PC-3 (cell line): ENCODE measurements around the gene EFHC2. TPM values are rescaled to one million over a fixed set of nuclear protein-coding genes. Genes with fewer than 3 reads are reported as not detected.

Experiments used
- ATAC-seq: fragments of 200-7000 bp; cut with Tn5 transposase; 2 replicates; pipeline ENCODE4 v1.9.1; 2020; ENCODE audit warnings: mild to moderate bottlenecking, moderate library complexity
- BruUV-seq: library from RNA; stranded (reverse); fragments of 400-500 nt; replicated peaks from 2 replicates; lab custom pipeline; 2021; lab: Mats Ljungman, UMichigan
- CTCF ChIA-PET: fragments of 300-600 bp; sonication (Branson Sonifier 250); formaldehyde crosslinking; loops from one replicate; lab custom pipeline; 2022; ENCODE audit warnings: antibody characterized with exemption; lab: Charles Lee
- POLR2A ChIA-PET: fragments of 300-600 bp; sonication (Branson Sonifier 250); formaldehyde crosslinking; loops from one replicate; lab custom pipeline; 2022; ENCODE audit warnings: antibody characterized with exemption; ENCODE audit not compliant: unreplicated experiment; lab: Charles Lee
- DNase-seq: peaks from one replicate; pipeline ENCODE4 v3.0.0-alpha.2; 2015
- H2AFZ ChIP-seq: fragments of 300-600 bp; sonication (generic); 2 replicates; pipeline ENCODE4 v1.6.0; 2016; ENCODE audit warnings: antibody characterized with exemption, low read length
- H3F3A ChIP-seq: fragments of 300-600 bp; sonication (generic); one replicate; pipeline ENCODE4 v1.6.0; 2017; ENCODE audit warnings: antibody characterized with exemption, low read length, control low read depth, mild to moderate bottlenecking; ENCODE audit not compliant: unreplicated experiment
- H3K27ac ChIP-seq: fragments of 300-600 bp; sonication (generic); 2 replicates; pipeline ENCODE4 v1.5.1; 2016; ENCODE audit warnings: mild to moderate bottlenecking, low read length
- H3K27me3 ChIP-seq: fragments of 300-600 bp; sonication (generic); 2 replicates; pipeline ENCODE4 v1.6.1; 2016; ENCODE audit warnings: low read length, mixed read lengths
- H3K36me3 ChIP-seq: fragments of 300-600 bp; sonication (generic); 2 replicates; pipeline ENCODE4 v1.6.1; 2016; ENCODE audit warnings: low read depth, mixed run types, low read length, mixed read lengths
- H3K4me1 ChIP-seq: fragments of 300-600 bp; sonication (generic); 2 replicates; pipeline ENCODE4 v1.5.1; 2016; ENCODE audit warnings: low read length; ENCODE audit not compliant: insufficient read depth
- H3K4me2 ChIP-seq: fragments of 300-600 bp; sonication (generic); 2 replicates; pipeline ENCODE4 v1.6.0; 2016; ENCODE audit warnings: low read length
- H3K4me3 ChIP-seq: fragments of 300-600 bp; sonication (generic); 2 replicates; pipeline ENCODE4 v1.5.1; 2016; ENCODE audit warnings: mild to moderate bottlenecking, low read length, mixed read lengths
- H3K79me2 ChIP-seq: fragments of 300-600 bp; sonication (generic); 2 replicates; pipeline ENCODE4 v1.6.1; 2017; ENCODE audit warnings: low read length, mixed read lengths
- H3K9ac ChIP-seq: fragments of 300-600 bp; sonication (generic); 2 replicates; pipeline ENCODE4 v1.6.0; 2016; ENCODE audit warnings: mild to moderate bottlenecking, low read length
- H3K9me2 ChIP-seq: fragments of 300-600 bp; sonication (generic); replicated peaks from 2 replicates; pipeline ENCODE4 v1.6.1; 2016; ENCODE audit warnings: mixed run types, low read length, mixed read lengths
- H3K9me3 ChIP-seq: fragments of 300-600 bp; sonication (generic); 2 replicates; pipeline ENCODE4 v1.6.1; 2016; ENCODE audit warnings: low read length, mixed read lengths
- H4K20me1 ChIP-seq: fragments of 300-600 bp; sonication (generic); 2 replicates; pipeline ENCODE4 v1.6.1; 2016; ENCODE audit warnings: low read length, mixed read lengths
- EZH2 ChIP-seq: fragments of 300-600 bp; sonication (generic); IDR thresholded peaks from one replicate; pipeline ENCODE4 v1.6.1; 2017; ENCODE audit warnings: antibody characterized with exemption, mild to moderate bottlenecking, low read length; ENCODE audit not compliant: unreplicated experiment
- EZH2phosphoT487 ChIP-seq: fragments of 300-600 bp; sonication (generic); IDR thresholded peaks from 2 replicates; pipeline ENCODE4 v1.6.1; 2018; ENCODE audit warnings: mild to moderate bottlenecking, antibody characterized with exemption, low read length, borderline replicate concordance
- intact Hi-C: fragments of 100-400 bp; cut with micrococcal nuclease; formaldehyde crosslinking; loops from 2 replicates; pipeline ENCODE4 v1.9.0; 2023
- total RNA-seq: library from RNA; depleted of rRNA; stranded (reverse); fragments of >200 nt; gene quantifications from 2 replicates; pipeline ENCODE4 v1.2.3, GENCODE V29; 2014
- TF ChIP-seq, protein P1 (sequence below): fragments of 300-600 bp; sonication (generic); conservative IDR thresholded peaks from 2 replicates; pipeline ENCODE4 v1.5.1; 2017; ENCODE audit warnings: antibody characterized with exemption, low read depth, mild to moderate bottlenecking, low read length

Gene EFHC2
- total RNA-seq, 1 experiment from 2014 or later: 0.40 TPM

DNA sequence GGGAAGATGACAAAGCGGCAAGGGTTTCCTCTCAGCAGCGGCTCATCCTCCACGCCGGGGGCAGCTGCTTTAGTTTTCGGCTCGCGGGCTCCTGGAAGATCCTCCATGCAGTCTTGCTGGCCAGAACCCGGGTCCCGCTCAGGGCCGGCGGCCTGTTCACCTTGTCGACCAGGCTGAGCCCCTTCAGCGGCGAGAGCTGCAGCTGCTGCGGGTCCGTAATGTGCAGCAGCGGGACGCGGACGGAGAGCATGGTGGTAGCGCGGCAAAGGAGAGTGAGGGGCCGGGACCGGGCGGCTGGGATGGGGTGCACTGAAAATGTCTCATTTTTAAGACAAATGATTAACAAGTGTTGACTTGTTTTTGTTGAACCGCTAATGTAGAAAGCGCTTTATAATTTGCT, 33.2 kb downstream of the EFHC2 start:
- BruUV-seq: no TSS peak
- no peak overlapping the region for H3K27ac ChIP-seq
- H3K4me2 ChIP-seq: no peak overlapping the region
- ChIA-PET CTCF (no interaction called here), POLR2A (no interaction called here)
- no peaks in the 10 kb centered on the region for H3K36me3 ChIP-seq
- no peak overlapping the region for H3K4me3 ChIP-seq
- DNase-seq: no peak
- no peaks in the 10 kb centered on the region for H3K9me3 ChIP-seq
- no peaks in the 10 kb centered on the region for H3K9me2 ChIP-seq
- H3K4me1 ChIP-seq: peaks cover 24% of the 10 kb centered on the region
- H3K9ac ChIP-seq: no peak overlapping the region
- H3K27me3 ChIP-seq: no peaks in the 10 kb centered on the region
- H2AFZ ChIP-seq: no peak overlapping the region
- no peak for ATAC-seq
- H3F3A ChIP-seq: peaks cover 6% of the 10 kb centered on the region
- intact Hi-C loops: no loop called here
- no peaks in the 10 kb centered on the region for H4K20me1 ChIP-seq
- no peaks in the 10 kb centered on the region for H3K79me2 ChIP-seq
- TF ChIP-seq, protein P1, sequence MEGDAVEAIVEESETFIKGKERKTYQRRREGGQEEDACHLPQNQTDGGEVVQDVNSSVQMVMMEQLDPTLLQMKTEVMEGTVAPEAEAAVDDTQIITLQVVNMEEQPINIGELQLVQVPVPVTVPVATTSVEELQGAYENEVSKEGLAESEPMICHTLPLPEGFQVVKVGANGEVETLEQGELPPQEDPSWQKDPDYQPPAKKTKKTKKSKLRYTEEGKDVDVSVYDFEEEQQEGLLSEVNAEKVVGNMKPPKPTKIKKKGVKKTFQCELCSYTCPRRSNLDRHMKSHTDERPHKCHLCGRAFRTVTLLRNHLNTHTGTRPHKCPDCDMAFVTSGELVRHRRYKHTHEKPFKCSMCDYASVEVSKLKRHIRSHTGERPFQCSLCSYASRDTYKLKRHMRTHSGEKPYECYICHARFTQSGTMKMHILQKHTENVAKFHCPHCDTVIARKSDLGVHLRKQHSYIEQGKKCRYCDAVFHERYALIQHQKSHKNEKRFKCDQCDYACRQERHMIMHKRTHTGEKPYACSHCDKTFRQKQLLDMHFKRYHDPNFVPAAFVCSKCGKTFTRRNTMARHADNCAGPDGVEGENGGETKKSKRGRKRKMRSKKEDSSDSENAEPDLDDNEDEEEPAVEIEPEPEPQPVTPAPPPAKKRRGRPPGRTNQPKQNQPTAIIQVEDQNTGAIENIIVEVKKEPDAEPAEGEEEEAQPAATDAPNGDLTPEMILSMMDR: no peak
- TF ChIP-seq EZH2phosphoT487 (no peak), EZH2 (no peak)

DNA sequence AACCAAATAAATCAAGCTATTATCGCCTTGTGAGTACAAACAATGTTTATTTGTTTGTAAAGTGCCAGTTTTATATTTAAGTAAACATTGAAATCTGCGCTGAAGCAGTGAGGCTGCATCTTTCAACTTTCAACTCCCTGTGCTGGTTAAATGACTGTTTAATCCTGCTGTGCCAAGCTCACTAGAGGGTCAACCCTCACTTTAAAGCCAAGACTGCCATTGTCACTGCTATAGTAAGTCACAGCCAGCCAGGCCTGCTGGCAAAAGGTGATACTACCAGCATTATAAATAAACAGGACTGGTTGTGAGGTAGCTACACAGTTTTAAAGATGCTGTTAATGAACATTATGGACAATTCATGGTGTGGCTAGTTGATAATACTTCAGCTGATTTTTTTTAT, 34.6 kb downstream of the EFHC2 start:
- ATAC-seq (no peak), DNase-seq (no peak)
- Histone ChIP-seq H3K4me3 (no peak overlapping the region), H3K4me2 (no peak overlapping the region), H2AFZ (no peak overlapping the region), H3K9me3 (no peaks in the 10 kb centered on the region), H3K27me3 (no peaks in the 10 kb centered on the region), H4K20me1 (no peaks in the 10 kb centered on the region), H3K9ac (no peak overlapping the region), H3F3A (peaks cover 6% of the 10 kb centered on the region), H3K36me3 (no peaks in the 10 kb centered on the region), H3K4me1 (peaks cover 16% of the 10 kb centered on the region), H3K9me2 (no peaks in the 10 kb centered on the region), H3K27ac (no peak overlapping the region), H3K79me2 (no peaks in the 10 kb centered on the region)
- no TSS peak for BruUV-seq
- TF ChIP-seq, protein P1: no peak
- TF ChIP-seq EZH2 (no peak), EZH2phosphoT487 (no peak)
- intact Hi-C loops: loop anchor here (10.0 kb wide), 1 partner anchor 64 kb away; no protein-coding TSS in a partner anchor
- POLR2A ChIA-PET: no interaction called here
- CTCF ChIA-PET: no interaction called here

DNA sequence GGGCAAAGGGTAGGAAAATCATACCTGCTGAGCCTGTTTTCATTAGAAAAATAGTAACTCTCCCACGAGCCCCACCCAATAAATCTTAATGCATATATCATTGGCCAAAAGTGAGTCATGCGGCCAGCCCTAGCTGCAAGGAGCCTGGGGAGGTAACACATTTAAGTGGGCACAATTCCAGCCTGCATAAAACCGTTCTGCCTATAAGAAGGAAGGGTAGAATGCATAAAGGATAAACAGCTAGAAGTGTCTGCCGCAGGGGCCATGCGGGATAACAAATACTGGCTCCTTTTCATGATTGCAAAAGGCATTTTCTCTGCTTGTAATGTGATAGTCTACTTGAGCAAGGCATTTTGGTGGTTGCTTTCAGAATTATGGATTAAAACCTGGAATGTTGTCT, 37.1 kb downstream of the EFHC2 start:
- Histone ChIP-seq H3K4me1 (peaks cover 16% of the 10 kb centered on the region), H3K9ac (peak overlapping the region; percentile 67), H3K27ac (peak overlapping the region; percentile 84), H2AFZ (peak overlapping the region; percentile 57; the same call in 1 of the 2 replicates), H3K79me2 (no peaks in the 10 kb centered on the region), H3K9me3 (no peaks in the 10 kb centered on the region), H4K20me1 (no peaks in the 10 kb centered on the region), H3K4me3 (peak overlapping the region; percentile 49; the same call in 1 of the 2 replicates), H3K27me3 (no peaks in the 10 kb centered on the region), H3K9me2 (no peaks in the 10 kb centered on the region), H3F3A (peaks cover 6% of the 10 kb centered on the region), H3K36me3 (no peaks in the 10 kb centered on the region), H3K4me2 (peak overlapping the region; percentile 81)
- ATAC-seq (peak; percentile 94), DNase-seq (peak; percentile 95)
- ChIA-PET CTCF (no interaction called here), POLR2A (no interaction called here)
- no TSS peak for BruUV-seq
- TF ChIP-seq, protein P1: no peak
- TF ChIP-seq EZH2phosphoT487 (no peak), EZH2 (no peak)
- intact Hi-C loops: loop anchor here (10.0 kb wide), 1 partner anchor 62 kb away; no protein-coding TSS in a partner anchor
